Lower leg skin (tissue), 3 donors: ENCODE measurements around the gene HOMEZ.

ENCODE experiments used
- CTCF ChIP-seq, 3 donors: fragments of 450-650 bp; IDR thresholded peaks; one replicate each; pipeline ENCODE4 v1.5.1; 2016; ENCODE audit warnings: antibody characterized with exemption in 3 of 3, mild to moderate bottlenecking in 3 of 3, moderate library complexity in 2 of 3
- POLR2A ChIP-seq, 2 donors: fragments of 450-650 bp; IDR thresholded peaks; one replicate each; pipeline ENCODE4 v1.6.1; 2016 to 2017; ENCODE audit warnings: antibody characterized with exemption in 2 of 2, mild to moderate bottlenecking in 1 of 2, moderate library complexity in 1 of 2

DNA sequence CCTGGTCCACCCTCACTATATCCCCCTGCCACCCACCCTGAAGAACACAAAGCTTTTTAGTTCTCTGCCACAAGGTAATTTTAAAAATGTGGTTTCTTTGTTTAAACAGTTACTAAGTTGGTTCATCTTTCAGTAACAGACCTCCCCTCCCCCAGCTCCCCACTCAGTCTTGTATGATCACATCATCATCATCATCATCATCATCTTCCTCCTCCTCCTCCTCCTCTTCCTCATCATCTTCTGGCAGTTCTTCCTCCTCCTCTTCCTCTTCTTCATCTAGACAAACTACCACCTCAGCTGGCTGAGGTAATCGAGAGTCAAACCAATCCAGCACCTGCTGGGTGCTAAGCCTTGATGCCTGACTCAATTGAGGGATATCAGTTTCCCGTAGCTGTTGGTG lies 10.5 kb downstream of the HOMEZ start:
- TF ChIP-seq POLR2A (IDR thresholded peaks at IDR 0.05) (no peak), CTCF (IDR thresholded peaks at IDR 0.05) (no peak)
